Measurements from ENCODE around the gene PCDHA3.
"Not testable (repeated sequence)": the region's sequence is repeated elsewhere in the genome, so short reads cannot be mapped to it uniquely, and the experiment has no call there.

Gene PCDHA3

DNA sequence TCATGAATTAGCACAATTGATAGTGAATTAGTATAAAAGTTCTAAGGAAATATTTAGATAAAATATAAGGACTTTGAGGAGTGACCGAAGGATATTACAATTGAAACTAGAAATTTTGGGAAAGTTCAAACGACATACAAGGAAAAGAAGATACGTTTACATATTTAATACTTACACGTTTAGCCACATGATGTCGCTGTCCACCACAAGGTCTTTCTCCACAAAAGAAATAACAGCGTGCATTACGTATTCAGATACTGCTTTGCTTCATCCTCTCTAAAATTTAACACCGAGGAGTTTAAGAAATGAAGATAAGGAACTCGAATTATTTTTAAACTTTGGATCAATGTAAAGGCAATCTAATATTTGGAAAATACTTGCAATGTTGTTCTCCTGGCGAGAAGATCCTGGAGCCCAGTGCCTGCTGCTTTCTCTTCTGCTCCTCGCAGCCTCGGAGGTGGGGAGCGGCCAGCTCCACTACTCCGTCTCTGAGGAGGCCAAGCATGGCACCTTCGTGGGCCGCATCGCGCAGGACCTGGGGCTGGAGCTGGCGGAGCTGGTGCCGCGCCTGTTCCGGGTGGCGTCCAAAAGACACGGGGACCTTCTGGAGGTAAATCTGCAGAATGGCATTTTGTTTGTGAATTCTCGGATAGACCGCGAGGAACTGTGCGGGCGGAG, at the start of gene PCDHA3:
Gene PCDHA3 (plus strand): TSS at position 242 of the 678 bp plus-strand sequence.
- TF ChIP-seq, protein P1, sequence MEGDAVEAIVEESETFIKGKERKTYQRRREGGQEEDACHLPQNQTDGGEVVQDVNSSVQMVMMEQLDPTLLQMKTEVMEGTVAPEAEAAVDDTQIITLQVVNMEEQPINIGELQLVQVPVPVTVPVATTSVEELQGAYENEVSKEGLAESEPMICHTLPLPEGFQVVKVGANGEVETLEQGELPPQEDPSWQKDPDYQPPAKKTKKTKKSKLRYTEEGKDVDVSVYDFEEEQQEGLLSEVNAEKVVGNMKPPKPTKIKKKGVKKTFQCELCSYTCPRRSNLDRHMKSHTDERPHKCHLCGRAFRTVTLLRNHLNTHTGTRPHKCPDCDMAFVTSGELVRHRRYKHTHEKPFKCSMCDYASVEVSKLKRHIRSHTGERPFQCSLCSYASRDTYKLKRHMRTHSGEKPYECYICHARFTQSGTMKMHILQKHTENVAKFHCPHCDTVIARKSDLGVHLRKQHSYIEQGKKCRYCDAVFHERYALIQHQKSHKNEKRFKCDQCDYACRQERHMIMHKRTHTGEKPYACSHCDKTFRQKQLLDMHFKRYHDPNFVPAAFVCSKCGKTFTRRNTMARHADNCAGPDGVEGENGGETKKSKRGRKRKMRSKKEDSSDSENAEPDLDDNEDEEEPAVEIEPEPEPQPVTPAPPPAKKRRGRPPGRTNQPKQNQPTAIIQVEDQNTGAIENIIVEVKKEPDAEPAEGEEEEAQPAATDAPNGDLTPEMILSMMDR (IDR thresholded peaks at IDR 0.05; ENCODE audit: extremely low read depth, missing control alignments) = no peak
- DNase-seq (ENCODE audit: low spot score) = no peak

DNA sequence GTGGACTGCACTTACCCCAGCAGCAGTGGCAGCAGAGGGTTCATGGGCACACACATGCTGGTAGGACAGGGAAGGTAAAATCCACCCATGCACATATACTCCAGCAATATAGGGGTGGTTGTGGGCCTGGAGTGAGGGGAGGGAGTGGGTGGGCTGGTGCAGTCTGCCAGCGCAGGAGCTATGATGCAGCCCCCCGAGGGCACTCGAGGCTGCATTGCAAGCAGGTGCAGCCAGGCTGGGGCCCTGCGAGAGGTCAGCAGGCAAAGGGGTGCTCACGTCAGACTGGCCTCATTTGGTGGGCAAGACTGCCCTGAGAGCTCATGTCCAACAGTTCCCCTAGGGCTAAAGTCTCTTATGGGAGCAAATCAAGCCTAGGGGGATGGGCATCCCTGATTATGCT, 47.3 kb upstream of the PCDHA3 start:
- DNase-seq (ENCODE audit: low spot score) = no peak
- TF ChIP-seq, protein P1 (IDR thresholded peaks at IDR 0.05; ENCODE audit: extremely low read depth, missing control alignments) = no peak

DNA sequence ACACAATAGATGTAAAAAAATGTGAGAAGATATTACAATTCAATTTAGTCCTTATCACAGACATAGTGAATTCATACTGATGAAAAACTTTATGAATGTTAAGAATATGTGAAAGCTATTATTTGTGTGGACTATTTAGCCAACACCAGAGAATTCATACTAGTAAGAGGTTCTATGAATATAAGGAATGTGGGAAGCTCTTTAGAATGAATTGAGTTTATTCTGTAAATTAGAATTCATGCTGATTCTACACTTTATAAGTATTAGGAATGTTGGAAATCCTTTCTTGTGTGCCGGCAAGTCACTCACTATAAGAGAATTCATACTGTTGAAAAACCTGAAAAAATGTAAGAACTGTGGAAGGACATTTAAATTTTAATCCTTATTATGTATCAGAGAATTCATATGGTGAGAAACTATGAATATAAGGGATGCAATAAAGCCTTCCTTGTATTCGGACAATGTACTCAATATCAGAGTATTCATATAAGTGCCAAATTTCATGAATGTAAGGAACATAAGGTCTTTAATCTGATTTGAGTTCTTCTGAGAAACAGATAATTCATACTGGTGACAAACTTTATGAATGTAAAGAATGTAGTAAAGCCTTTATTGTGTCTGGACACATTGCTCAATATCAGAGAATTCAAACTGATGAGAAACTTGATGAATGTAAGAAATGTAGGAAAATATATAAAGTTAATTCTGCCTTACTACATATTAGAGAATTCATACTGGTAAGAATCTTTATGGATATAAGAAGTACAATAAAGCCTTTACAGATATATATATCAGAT, 36.5 kb upstream of the PCDHA3 start:
- TF ChIP-seq, protein P1 (IDR thresholded peaks at IDR 0.05; ENCODE audit: extremely low read depth, missing control alignments) = no peak
- DNase-seq (ENCODE audit: low spot score) = no peak

DNA sequence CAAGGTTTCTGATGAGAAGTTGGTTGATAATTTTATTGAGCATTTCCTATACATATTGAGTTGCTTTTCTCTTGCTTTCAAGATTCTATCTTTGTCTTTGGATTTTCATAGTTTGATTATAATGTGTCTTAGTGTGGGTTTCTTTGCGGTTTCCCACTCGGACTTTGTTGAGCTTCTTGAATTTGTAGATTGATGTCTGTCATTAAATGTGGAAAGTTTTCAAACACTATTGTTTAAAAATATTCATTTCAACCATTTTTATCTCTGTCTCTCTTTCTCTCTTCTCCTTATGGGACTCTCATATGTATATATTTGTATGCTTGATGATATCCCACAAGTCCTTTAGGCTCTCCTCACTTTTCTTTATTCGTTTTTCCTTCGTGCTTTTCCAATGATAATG, 33.4 kb upstream of the PCDHA3 start:
- TF ChIP-seq, protein P1 (IDR thresholded peaks at IDR 0.05; ENCODE audit: extremely low read depth, missing control alignments) = no peak
- no peak for DNase-seq (ENCODE audit: low spot score)

DNA sequence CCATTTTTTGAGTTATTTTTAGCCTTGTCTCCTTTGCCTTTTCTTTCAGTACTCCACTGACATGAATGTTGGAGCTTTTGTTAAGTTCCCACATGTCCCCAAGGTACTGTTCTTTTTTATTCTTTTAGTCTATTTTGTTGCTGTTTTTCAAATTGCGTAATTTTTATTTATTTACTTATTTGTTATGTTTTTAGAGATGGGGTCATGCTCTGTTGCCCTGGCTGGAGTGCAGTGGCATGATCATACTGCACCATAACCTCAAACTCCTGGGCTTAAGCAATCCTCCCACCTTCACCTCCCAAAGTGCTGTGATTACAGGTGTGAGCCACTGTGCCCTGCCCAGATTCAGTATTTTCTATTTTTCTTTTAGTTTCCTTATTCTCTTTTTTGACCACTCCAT, 20.3 kb upstream of the PCDHA3 start:
- TF ChIP-seq, protein P1 (IDR thresholded peaks at IDR 0.05; ENCODE audit: extremely low read depth, missing control alignments) = no peak
- DNase-seq (ENCODE audit: low spot score) = no peak

DNA sequence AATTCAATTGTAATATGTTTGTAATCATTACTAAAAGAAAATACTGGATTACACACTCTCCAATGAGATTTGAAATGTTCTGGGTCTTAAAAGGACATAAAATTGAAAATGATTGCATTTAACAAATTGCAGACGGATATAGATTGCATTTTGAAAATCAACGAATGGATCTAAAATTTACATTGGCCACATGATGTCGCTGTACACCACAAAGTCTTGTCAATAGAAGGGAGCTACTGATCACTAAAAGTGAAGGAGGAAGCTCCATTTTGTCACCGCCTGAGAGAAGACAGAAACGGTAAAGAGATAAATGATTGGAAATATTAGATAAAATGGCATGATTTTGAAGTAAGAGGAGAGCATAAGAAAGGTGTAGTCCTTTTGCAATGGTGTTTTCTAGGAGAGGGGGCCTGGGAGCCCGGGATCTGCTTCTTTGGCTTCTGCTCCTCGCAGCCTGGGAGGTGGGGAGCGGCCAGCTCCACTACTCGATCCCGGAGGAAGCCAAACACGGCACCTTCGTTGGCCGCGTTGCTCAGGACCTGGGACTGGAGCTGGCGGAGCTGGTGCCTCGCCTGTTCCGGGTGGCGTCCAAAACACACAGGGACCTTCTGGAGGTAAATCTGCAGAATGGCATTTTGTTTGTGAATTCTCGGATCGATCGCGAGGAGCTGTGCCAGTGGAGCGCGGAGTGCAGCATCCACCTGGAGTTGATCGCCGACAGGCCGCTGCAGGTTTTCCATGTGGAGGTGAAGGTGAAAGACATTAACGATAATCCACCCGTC, 14.8 kb upstream of the PCDHA3 start, which contains the start of gene PCDHA1:
Gene PCDHA1 (plus strand): TSS at position 236 of the 782 bp plus-strand sequence.
- DNase-seq (ENCODE audit: low spot score) = no peak
- TF ChIP-seq, protein P1 (IDR thresholded peaks at IDR 0.05; ENCODE audit: extremely low read depth, missing control alignments) = no peak

DNA sequence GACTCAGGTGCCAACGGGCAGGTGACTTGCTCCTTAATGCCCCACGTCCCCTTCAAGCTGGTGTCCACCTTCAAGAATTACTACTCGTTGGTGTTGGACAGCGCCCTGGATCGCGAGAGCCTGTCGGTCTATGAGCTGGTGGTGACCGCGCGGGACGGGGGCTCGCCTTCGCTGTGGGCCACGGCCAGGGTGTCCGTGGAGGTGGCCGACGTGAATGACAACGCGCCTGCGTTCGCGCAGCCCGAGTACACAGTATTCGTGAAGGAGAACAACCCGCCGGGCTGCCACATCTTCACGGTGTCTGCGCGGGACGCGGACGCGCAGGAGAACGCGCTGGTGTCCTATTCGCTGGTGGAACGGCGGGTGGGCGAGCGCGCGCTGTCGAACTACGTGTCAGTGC, 13.4 kb upstream of the PCDHA3 start:
- not testable (repeated sequence) for DNase-seq (ENCODE audit: low spot score)

DNA sequence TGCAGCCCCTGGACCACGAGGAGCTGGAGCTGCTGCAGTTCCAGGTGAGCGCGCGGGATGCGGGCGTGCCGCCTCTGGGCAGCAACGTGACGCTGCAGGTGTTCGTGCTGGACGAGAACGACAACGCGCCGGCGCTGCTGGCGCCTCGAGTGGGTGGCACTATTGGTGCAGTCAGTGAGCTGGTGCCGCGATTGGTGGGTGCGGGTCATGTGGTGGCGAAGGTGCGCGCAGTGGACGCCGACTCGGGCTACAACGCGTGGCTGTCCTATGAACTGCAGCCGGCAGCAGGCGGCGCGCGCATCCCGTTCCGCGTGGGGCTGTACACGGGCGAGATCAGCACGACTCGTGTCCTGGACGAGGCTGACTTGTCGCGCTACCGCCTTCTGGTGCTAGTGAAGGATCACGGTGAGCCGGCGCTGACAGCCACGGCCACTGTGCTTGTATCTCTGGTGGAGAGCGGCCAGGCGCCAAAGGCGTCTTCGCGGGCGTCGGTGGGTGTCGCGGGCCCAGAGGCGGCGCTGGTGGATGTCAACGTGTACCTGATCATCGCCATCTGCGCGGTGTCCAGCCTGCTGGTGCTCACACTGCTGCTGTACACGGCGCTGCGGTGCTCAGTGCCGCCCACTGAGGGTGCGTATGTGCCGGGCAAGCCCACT, 12.9 kb upstream of the PCDHA3 start:
- not testable (repeated sequence) for DNase-seq (ENCODE audit: low spot score)
